T-cell (primary cell): ENCODE measurements around the gene FMN2. TPM values are rescaled to one million over a fixed set of nuclear protein-coding genes. Genes with fewer than 3 reads are reported as not detected.
"Not testable (repeated sequence)": the region's sequence is repeated elsewhere in the genome, so short reads cannot be mapped to it uniquely, and the experiment has no call there.

ENCODE experiments used
- ATAC-seq, 4 experiments: fragments of 200-7000 bp in 3 of 4; fragments of 150-1000 bp in 1 of 4; cut with Tn5 transposase; replicated peaks in 1 of 4; 1 replicate in 3 of 4; 2 replicates in 1 of 4; pipeline ENCODE4 v1.10.0; 2021; ENCODE audit warnings: moderate library complexity in 3 of 4, mild to moderate bottlenecking in 2 of 4, moderate number of reproducible peaks in 1 of 4
- CTCF ChIA-PET, 2 donors: fragments of 300-600 bp; sonication (Branson Sonifier 250); formaldehyde crosslinking; loops; one replicate each; lab custom pipeline; 2022; ENCODE audit warnings: antibody characterized with exemption in 2 of 2; lab: Charles Lee
- POLR2A ChIA-PET, 2 donors: fragments of 300-600 bp; sonication (Branson Sonifier 250); formaldehyde crosslinking; loops; one replicate each; lab custom pipeline; 2022; ENCODE audit warnings: antibody characterized with exemption in 2 of 2; lab: Charles Lee
- DNase-seq, 35 experiments: peaks; one replicate each; pipeline versions ENCODE4 v3.0.0 to v3.0.0-alpha.2; 2013 to 2023
- H3K27ac ChIP-seq: one replicate; pipeline ENCODE4 v1.5.1; 2013; ENCODE audit warnings: low read length
- H3K27me3 ChIP-seq, 2 experiments: replicated peaks in 1 of 2; 1 replicate in 1 of 2; 2 replicates in 1 of 2; pipeline versions ENCODE4 v1.6.1 to v1.7.0; 2013; ENCODE audit warnings: low read length in 1 of 2, mixed read lengths in 1 of 2; ENCODE audit not compliant: control insufficient read depth in 2 of 2, insufficient read depth in 2 of 2; ENCODE audit errors: extremely low read depth in 1 of 2
- H3K36me3 ChIP-seq, 2 donors: 1 replicate in 1 of 2; 2 replicates in 1 of 2; pipeline versions ENCODE4 v1.6.1 to v1.7.0; 2013; ENCODE audit warnings: low read length in 1 of 2; ENCODE audit not compliant: control insufficient read depth in 2 of 2, insufficient read depth in 1 of 2; ENCODE audit errors: extremely low read depth in 1 of 2
- H3K4me1 ChIP-seq, 2 experiments: 1 replicate in 1 of 2; 2 replicates in 1 of 2; pipeline versions ENCODE4 v1.6.1 to v1.7.0; 2013; ENCODE audit warnings: low read length in 2 of 2, mixed read lengths in 1 of 2; ENCODE audit not compliant: insufficient read depth in 2 of 2, control insufficient read depth in 1 of 2; ENCODE audit errors: extremely low read depth in 1 of 2
- H3K4me3 ChIP-seq, 2 donors: 1 replicate in 1 of 2; 2 replicates in 1 of 2; pipeline versions ENCODE4 v1.5.1 to v1.7.0; 2013; ENCODE audit warnings: mild to moderate bottlenecking in 2 of 2, low read length in 1 of 2, moderate library complexity in 1 of 2; ENCODE audit not compliant: control insufficient read depth in 1 of 2; ENCODE audit errors: extremely low read depth in 1 of 2
- H3K9me3 ChIP-seq: 2 replicates; pipeline ENCODE4 v1.7.0; 2013
- H3K27ac Mint-ChIP-seq, 2 donors: one replicate each; pipeline ENCODE4 v1.8.0; 2020 to 2021; ENCODE audit warnings: mild to moderate bottlenecking in 2 of 2, mixed read lengths in 2 of 2
- H3K27me3 Mint-ChIP-seq, 2 donors: one replicate each; pipeline ENCODE4 v1.8.0; 2021 to 2022; ENCODE audit warnings: mixed read lengths in 2 of 2
- H3K36me3 Mint-ChIP-seq: one replicate; pipeline ENCODE4 v1.8.0; 2021; ENCODE audit warnings: mixed read lengths
- H3K4me1 Mint-ChIP-seq, 3 donors: one replicate each; pipeline ENCODE4 v1.8.0; 2020 to 2022; ENCODE audit warnings: mixed read lengths in 3 of 3, mild to moderate bottlenecking in 1 of 3
- H3K4me3 Mint-ChIP-seq, 3 donors: one replicate each; pipeline ENCODE4 v1.8.0; 2020 to 2022; ENCODE audit warnings: mild to moderate bottlenecking in 3 of 3, mixed read lengths in 3 of 3, moderate library complexity in 3 of 3
- H3K9me3 Mint-ChIP-seq, 3 donors: one replicate each; pipeline ENCODE4 v1.8.0; 2020 to 2022; ENCODE audit warnings: mixed read lengths in 3 of 3
- WGBS: methylation state at CpG from one replicate; pipeline ENCODE4 v1.1.5; 2013; ENCODE audit warnings: missing lambda C conversion rate; ENCODE audit not compliant: insufficient coverage; 5-methylcytosine and 5-hydroxymethylcytosine counted together
- total RNA-seq, 35 experiments: library from RNA in 6 of 35; stranded (reverse) in 6 of 35; fragments of 120-200 nt in 1 of 35; gene quantifications; one replicate each; pipeline versions ENCODE4 v1.2.1 to v1.2.4 and lab custom pipeline; 2013 to 2026

The FMN2 gene
- total RNA-seq, 5 donors from 2014 or later (not counting 1 experiment from before 2014, with no cell fraction given): not detected

GRCh38 chr1:240413732-240414131, 322.0 kb downstream of the FMN2 start:
- Mint-ChIP-seq H3K9me3 (peaks cover 0 to 10% (median 0%) of the 10 kb centered on the region in 3 donors), H3K27me3 (no peaks in the 10 kb centered on the region), H3K36me3 (no peaks in the 10 kb centered on the region), H3K4me3 (no peak overlapping the region), H3K4me1 (no peaks in the 10 kb centered on the region), H3K27ac (no peak overlapping the region)
- Histone ChIP-seq H3K36me3 (no peaks in the 10 kb centered on the region), H3K27ac (no peak overlapping the region), H3K9me3 (no peaks in the 10 kb centered on the region), H3K4me3 (no peak overlapping the region), H3K4me1 (no peaks in the 10 kb centered on the region), H3K27me3 (peaks cover 0 to 3% of the 10 kb centered on the region in 2 experiments)
- WGBS: 90% methylated on average over 2 of the region's 5 CpGs
- DNase-seq (no peak), ATAC-seq (no peak)
- ChIA-PET POLR2A (no interaction called here), CTCF (no interaction called here)

- Mint-ChIP-seq H3K4me3 (no peak overlapping the region), H3K4me1 (no peaks in the 10 kb centered on the region), H3K27me3 (no peaks in the 10 kb centered on the region), H3K9me3 (peaks cover 0 to 10% (median 0%) of the 10 kb centered on the region in 3 donors), H3K27ac (no peak overlapping the region), H3K36me3 (no peaks in the 10 kb centered on the region)
- ATAC-seq (no peak), DNase-seq (no peak)
- Histone ChIP-seq H3K36me3 (no peaks in the 10 kb centered on the region), H3K9me3 (no peaks in the 10 kb centered on the region), H3K27ac (no peak overlapping the region), H3K4me3 (no peak overlapping the region), H3K4me1 (no peaks in the 10 kb centered on the region), H3K27me3 (peaks cover 0 to under 1% of the 10 kb centered on the region in 2 experiments)
- WGBS: no CpG with 5 or more reads among the region's 6 CpGs
- ChIA-PET POLR2A (no interaction called here), CTCF (no interaction called here)
Measured at GRCh38 chr1:240414237-240414636, 322.6 kb downstream of the FMN2 start.

- POLR2A ChIA-PET, H3K27ac Mint-ChIP-seq, H3K4me1 Mint-ChIP-seq, ATAC-seq, H3K27me3 Mint-ChIP-seq, H3K9me3 ChIP-seq, DNase-seq, H3K27ac ChIP-seq, H3K4me3 Mint-ChIP-seq, H3K36me3 Mint-ChIP-seq, CTCF ChIA-PET, H3K4me3 ChIP-seq, H3K4me1 ChIP-seq, H3K27me3 ChIP-seq, H3K36me3 ChIP-seq: not testable (repeated sequence)
- H3K9me3 Mint-ChIP-seq: peaks cover 0 to 10% (median 0%) of the 10 kb centered on the region in 3 donors
- WGBS: no CpG with 5 or more reads among the region's 1 CpG
Measured at GRCh38 chr1:240415011-240415410, 323.3 kb downstream of the FMN2 start.

- CTCF ChIA-PET: no interaction called here
- peaks cover 0 to 10% (median 0%) of the 10 kb centered on the region in 3 donors for H3K9me3 Mint-ChIP-seq
- ATAC-seq: no peak
Measured at GRCh38 chr1:240415532-240415931, 323.8 kb downstream of the FMN2 start.

GRCh38 chr1:240417317-240417716, 325.6 kb downstream of the FMN2 start:
- WGBS: 100% methylated on average over 1 of the region's 2 CpGs
- Mint-ChIP-seq H3K4me3 (no peak overlapping the region), H3K4me1 (no peaks in the 10 kb centered on the region), H3K9me3 (peaks cover 0 to 7% (median 0%) of the 10 kb centered on the region in 3 donors), H3K27me3 (no peaks in the 10 kb centered on the region), H3K27ac (no peak overlapping the region), H3K36me3 (no peaks in the 10 kb centered on the region)
- ATAC-seq: no peak
- no peaks in the 10 kb centered on the region for H3K27me3 ChIP-seq
- POLR2A ChIA-PET: no interaction called here
- no peak overlapping the region for H3K4me3 ChIP-seq
- H3K9me3 ChIP-seq: no peaks in the 10 kb centered on the region
- no peaks in the 10 kb centered on the region for H3K4me1 ChIP-seq
- no peak for DNase-seq
- H3K36me3 ChIP-seq: no peaks in the 10 kb centered on the region
- CTCF ChIA-PET: no interaction called here
- H3K27ac ChIP-seq: no peak overlapping the region

More at GRCh38 chr1:240415532-240415931, 323.8 kb downstream of the FMN2 start:
- H3K27me3 ChIP-seq: no peaks in the 10 kb centered on the region
- H3K36me3 Mint-ChIP-seq: no peaks in the 10 kb centered on the region
- H3K4me3 Mint-ChIP-seq: no peak overlapping the region
- no peaks in the 10 kb centered on the region for H3K4me1 ChIP-seq
- DNase-seq: no peak
- no peaks in the 10 kb centered on the region for H3K36me3 ChIP-seq
- POLR2A ChIA-PET: no interaction called here
- no peak overlapping the region for H3K4me3 ChIP-seq
- no peak overlapping the region for H3K27ac ChIP-seq
- no peak overlapping the region for H3K27ac Mint-ChIP-seq
- no peaks in the 10 kb centered on the region for H3K9me3 ChIP-seq
- H3K27me3 Mint-ChIP-seq: no peaks in the 10 kb centered on the region
- WGBS: no CpG with 5 or more reads among the region's 4 CpGs
- no peaks in the 10 kb centered on the region for H3K4me1 Mint-ChIP-seq

- Mint-ChIP-seq H3K4me1 (no peaks in the 10 kb centered on the region), H3K27ac (no peak overlapping the region), H3K9me3 (peaks cover 0 to 3% (median 0%) of the 10 kb centered on the region in 3 donors), H3K36me3 (no peaks in the 10 kb centered on the region), H3K4me3 (no peak overlapping the region), H3K27me3 (no peaks in the 10 kb centered on the region)
- no peaks in the 10 kb centered on the region for H3K9me3 ChIP-seq
- ATAC-seq: no peak
- H3K27me3 ChIP-seq: no peaks in the 10 kb centered on the region
- H3K36me3 ChIP-seq: no peaks in the 10 kb centered on the region
- H3K4me1 ChIP-seq: no peaks in the 10 kb centered on the region
- no peak overlapping the region for H3K4me3 ChIP-seq
- no peak overlapping the region for H3K27ac ChIP-seq
- no CpG with 5 or more reads among the region's 5 CpGs for WGBS
- CTCF ChIA-PET: no interaction called here
- DNase-seq: no peak
- POLR2A ChIA-PET: no interaction called here
Measured at GRCh38 chr1:240420766-240421165, 329.1 kb downstream of the FMN2 start.
